ENCODE results near the gene DYSF.

DYSF gene

DNA sequence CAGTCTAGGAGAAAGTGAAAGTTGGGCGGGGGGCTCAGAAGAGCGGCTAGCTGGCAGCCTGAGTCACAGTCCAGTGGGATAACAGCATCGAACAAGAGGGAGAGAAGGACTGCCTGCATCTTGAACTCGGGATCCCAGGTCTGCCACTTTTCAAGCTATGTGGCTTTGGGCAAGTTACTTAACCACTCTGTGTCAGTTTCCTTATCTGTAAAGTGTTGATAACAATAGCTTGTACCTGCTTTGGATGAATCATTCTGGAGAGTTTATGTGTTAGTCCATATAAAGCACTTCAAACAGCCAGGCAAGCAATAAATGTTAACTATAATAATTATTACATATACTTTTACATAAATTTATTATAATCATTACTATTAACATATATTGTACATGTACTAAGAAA is 4.6 kb downstream of the DYSF start:
- no peak for TF ChIP-seq ZFX (IDR thresholded peaks at IDR 0.05; ENCODE audit: borderline replicate concordance)
- TF ChIP-seq, protein P1, sequence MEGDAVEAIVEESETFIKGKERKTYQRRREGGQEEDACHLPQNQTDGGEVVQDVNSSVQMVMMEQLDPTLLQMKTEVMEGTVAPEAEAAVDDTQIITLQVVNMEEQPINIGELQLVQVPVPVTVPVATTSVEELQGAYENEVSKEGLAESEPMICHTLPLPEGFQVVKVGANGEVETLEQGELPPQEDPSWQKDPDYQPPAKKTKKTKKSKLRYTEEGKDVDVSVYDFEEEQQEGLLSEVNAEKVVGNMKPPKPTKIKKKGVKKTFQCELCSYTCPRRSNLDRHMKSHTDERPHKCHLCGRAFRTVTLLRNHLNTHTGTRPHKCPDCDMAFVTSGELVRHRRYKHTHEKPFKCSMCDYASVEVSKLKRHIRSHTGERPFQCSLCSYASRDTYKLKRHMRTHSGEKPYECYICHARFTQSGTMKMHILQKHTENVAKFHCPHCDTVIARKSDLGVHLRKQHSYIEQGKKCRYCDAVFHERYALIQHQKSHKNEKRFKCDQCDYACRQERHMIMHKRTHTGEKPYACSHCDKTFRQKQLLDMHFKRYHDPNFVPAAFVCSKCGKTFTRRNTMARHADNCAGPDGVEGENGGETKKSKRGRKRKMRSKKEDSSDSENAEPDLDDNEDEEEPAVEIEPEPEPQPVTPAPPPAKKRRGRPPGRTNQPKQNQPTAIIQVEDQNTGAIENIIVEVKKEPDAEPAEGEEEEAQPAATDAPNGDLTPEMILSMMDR (IDR thresholded peaks at IDR 0.05): no peak
- no peak overlapping the region for H3K27ac ChIP-seq

DNA sequence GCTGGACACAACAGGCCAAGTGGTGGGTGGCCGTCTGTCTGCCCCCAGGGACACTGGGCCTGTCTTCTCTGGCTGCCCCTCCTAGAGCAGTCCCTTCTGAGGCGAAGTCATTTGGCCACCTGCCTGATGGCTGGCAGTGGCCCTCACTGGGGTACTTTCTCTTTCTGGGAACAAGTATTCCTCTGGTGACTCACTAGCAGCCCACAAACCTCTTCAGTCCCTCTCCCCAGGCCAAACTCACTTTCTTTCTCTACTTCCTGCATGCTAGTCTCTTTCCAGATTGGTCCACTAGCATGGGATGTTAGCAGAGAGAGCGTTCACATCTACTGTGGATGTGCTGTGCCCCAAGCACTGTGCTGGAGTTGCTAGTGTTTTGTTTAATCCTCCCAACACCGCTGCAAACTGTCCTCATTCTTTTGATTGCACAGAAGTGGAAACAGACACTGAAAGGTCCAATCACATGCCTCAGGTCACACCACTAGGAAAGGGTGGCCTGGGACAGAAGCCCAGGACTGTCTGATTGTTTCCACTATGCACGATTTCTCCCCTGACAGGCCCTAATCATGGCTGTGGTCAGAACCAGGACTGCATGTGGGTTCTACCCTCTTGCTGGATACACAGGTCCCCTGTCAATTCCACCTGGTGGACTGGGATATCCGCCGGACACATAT is 5.2 kb downstream of the DYSF start:
- H3K27ac ChIP-seq: no peak overlapping the region
- TF ChIP-seq, protein P1 (IDR thresholded peaks at IDR 0.05): no peak
- no peak for TF ChIP-seq ZFX (IDR thresholded peaks at IDR 0.05; ENCODE audit: borderline replicate concordance)

DNA sequence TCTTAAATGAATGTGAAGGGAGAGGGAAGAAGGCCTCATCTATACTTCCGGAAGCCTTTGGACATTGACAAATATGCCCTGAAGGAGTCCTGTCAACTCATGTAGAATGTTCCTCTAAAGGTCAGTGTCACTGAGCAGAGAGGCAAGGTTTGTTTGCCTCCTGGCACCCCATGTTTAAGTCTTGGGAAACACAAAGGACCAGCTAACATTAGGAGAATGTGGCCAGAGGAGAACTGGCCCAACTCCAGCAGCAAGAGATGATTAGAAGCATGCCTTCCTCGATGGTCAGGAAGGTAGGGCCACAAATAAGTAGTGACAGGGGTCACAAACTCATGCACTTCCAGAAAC is 5.7 kb downstream of the DYSF start:
- TF ChIP-seq, protein P1 (IDR thresholded peaks at IDR 0.05): no peak
- no peak for TF ChIP-seq ZFX (IDR thresholded peaks at IDR 0.05; ENCODE audit: borderline replicate concordance)
- no peak overlapping the region for H3K27ac ChIP-seq

DNA sequence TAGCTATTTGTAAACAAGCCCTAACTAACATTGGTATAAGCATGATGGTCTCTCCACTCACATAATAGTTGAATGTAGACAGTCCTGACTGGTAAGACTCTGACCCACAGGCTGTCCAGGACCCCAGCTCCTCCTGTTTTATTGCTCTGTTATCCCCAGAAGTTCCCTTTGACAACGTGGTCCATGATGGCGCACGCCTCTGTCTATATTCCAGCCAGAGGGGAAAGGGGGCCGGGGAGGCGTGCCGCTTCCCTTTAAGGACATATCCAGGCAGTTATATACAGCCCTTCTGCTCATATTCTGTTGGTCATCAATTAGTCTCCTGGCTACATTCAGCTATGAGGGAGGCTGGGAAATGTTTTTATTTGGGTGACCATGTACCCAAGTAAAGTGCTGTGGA is 6.7 kb downstream of the DYSF start:
- no peak overlapping the region for H3K27ac ChIP-seq
- no peak for TF ChIP-seq ZFX (IDR thresholded peaks at IDR 0.05; ENCODE audit: borderline replicate concordance)
- TF ChIP-seq, protein P1 (IDR thresholded peaks at IDR 0.05): no peak

GRCh38 chr2:71460595-71461303 is 7.4 kb downstream of the DYSF start:
- no peak overlapping the region for H3K27ac ChIP-seq
- TF ChIP-seq, protein P1 (IDR thresholded peaks at IDR 0.05): peak; percentile 11; the same call in 1 of the 2 replicates
- TF ChIP-seq ZFX (IDR thresholded peaks at IDR 0.05; ENCODE audit: borderline replicate concordance): no peak

GRCh38 chr2:71461304-71461671 is 7.9 kb downstream of the DYSF start:
- TF ChIP-seq, protein P1 (IDR thresholded peaks at IDR 0.05): no peak
- no peak for TF ChIP-seq ZFX (IDR thresholded peaks at IDR 0.05; ENCODE audit: borderline replicate concordance)
- H3K27ac ChIP-seq: no peak overlapping the region

DNA sequence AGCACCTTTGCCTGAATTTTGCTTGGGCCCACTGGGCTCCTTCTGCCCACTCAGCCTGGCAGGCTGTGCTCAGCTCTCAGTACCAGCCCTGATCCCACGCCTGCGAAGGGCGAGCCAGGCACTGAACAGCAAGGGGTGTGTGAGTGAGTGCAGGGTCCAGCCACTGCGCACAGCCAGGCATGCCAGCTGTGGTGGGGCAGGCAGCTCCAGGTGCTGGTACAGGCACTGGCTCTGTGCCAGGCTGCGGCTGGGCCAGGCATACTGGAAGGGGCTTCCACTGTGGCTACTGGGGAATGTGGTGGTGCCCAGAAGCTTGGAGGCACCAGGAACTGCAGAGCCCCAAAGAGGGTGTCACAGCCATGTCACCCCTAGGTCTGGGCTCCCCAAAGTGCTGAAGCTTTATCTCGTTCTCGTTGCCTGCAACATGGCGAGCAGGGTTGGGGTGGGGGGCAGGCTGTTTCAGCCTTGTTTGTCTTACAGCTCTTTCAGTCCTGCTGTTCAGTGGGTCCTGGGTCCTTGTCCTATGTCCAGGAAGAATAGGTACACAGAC is 8.8 kb downstream of the DYSF start:
- H3K27ac ChIP-seq: no peak overlapping the region
- TF ChIP-seq ZFX (IDR thresholded peaks at IDR 0.05; ENCODE audit: borderline replicate concordance): no peak
- TF ChIP-seq, protein P1 (IDR thresholded peaks at IDR 0.05): no peak

All from 22Rv1 (cell line).